ENCODE measurements around the gene ASPSCR1. TPM values are rescaled to one million over a fixed set of nuclear protein-coding genes. Genes with fewer than 3 reads are reported as not detected.

The ASPSCR1 gene
- total RNA-seq, 2 donors from 2014 or later, result 19.7 to 62.3 TPM

DNA sequence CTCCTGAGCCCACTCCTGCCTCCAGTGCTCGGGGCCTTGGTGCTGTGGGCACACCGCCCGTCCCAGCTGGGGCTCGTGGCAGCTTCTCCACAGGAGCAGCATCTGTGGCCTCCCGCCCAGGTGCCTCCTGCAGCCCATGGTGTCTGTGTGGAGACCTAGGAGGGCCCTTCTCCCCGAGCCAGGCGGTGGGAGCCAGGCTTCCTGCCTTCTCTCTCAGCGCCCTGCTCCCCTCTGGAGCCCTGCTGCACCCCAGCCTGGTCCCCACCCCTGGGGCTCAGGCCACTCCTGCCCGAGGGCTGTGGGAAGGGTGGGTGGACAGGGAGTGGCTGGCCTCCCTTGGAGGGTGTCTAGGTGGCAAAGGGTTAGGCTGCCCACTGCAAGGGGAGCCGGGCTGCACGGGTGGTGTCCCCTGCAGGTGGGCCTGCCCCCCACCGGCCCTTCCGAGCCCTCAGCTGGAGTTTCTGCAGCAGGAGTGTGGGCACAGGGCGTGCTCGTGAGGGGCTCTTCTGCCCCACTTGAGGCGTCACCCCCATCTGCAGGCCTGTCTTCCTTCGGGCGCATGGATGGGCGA, 34.3 kb downstream of the ASPSCR1 start:
- H3K27ac Mint-ChIP-seq, result no peak overlapping the region
- DNase-seq (ENCODE audit: low spot score in 2 of 2) (no peak), ATAC-seq (no peak)
- H3K9me3 Mint-ChIP-seq, result no peaks in the 10 kb centered on the region
- no peaks in the 10 kb centered on the region for H3K36me3 Mint-ChIP-seq

DNA sequence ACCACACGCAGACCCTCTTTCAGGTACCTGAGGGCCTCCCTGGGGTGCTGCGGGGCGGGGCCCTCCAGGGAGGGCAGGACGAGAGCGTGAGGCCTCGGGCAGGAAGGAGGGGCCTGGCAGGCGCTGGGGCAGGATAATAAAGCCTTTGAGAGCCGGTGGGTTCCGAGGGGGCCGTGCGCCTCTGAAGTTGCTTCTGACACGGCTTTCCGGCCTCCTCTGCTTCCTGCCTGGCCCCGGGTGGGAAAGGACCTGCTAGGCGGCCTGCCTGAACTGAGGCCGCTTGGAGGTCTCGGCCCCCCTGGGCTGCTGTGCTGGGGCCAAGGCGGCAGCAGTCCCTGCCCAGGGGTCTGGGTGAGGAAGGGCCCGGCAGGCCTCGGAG, 34.8 kb downstream of the ASPSCR1 start:
- no peak for DNase-seq (ENCODE audit: low spot score in 2 of 2)
- Mint-ChIP-seq H3K36me3 (no peaks in the 10 kb centered on the region), H3K27ac (no peak overlapping the region), H3K9me3 (no peaks in the 10 kb centered on the region)
- no peak for ATAC-seq

DNA sequence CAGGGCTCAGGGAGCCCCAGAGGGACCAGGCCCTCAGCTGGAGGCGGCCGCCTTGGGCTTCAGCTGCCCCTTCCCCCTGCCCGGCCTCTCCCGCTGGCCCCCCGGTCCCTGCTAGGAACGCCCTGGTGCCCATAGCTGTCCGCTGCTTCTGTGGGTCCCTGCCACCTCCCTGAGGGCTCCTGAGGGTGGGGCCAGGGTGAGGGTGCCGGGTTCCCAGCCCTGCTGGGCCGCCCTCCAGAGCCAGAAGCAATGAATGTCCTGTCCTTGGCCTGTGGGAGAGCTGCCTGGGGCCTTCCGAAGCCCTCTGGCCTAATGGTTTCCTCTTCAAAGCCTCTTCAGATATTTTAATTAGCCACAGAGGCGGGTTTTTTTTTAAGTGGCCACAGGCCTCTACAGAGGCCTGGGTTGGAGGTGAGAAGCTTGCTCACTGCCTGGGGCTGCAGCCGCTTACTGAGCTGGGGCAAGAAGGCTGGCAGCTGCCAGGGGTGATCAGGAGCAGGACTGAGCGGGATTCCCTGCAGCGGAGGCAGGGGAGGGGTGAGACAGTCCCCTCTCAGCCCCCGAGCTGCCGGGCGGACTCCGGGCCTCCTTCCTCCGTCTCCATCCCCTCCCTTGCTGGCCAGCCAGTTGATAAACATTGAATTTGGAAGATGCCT, 35.3 kb downstream of the ASPSCR1 start:
- no peaks in the 10 kb centered on the region for H3K36me3 Mint-ChIP-seq
- DNase-seq (ENCODE audit: low spot score in 2 of 2) (no peak), ATAC-seq (no peak)
- H3K9me3 Mint-ChIP-seq, result no peaks in the 10 kb centered on the region
- H3K27ac Mint-ChIP-seq, result no peak overlapping the region

DNA sequence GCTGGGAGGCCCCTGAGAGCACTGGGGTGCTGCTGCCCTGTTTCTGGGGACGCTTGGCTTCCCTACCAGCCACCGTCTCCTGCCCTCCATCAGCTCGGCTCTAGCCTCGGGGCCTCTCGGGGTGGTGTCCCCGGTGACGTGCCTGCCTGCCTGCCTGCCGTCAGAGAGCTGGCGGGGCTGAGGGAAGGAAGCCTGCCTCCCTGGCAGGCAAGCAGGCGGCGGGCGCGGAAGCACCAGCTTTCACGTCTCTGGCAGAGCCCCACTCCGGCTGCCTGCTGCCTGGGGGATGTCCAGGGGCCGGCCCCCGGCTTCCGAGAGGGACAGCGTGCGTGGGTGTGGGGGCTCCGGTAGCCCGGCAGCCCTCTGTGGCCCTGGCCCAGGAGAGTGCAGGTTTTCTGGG, 35.9 kb downstream of the ASPSCR1 start:
- H3K9me3 Mint-ChIP-seq, result no peaks in the 10 kb centered on the region
- H3K27ac Mint-ChIP-seq, result no peak overlapping the region
- DNase-seq (ENCODE audit: low spot score in 2 of 2), result no peak
- ATAC-seq, result no peak
- H3K36me3 Mint-ChIP-seq, result no peaks in the 10 kb centered on the region

DNA sequence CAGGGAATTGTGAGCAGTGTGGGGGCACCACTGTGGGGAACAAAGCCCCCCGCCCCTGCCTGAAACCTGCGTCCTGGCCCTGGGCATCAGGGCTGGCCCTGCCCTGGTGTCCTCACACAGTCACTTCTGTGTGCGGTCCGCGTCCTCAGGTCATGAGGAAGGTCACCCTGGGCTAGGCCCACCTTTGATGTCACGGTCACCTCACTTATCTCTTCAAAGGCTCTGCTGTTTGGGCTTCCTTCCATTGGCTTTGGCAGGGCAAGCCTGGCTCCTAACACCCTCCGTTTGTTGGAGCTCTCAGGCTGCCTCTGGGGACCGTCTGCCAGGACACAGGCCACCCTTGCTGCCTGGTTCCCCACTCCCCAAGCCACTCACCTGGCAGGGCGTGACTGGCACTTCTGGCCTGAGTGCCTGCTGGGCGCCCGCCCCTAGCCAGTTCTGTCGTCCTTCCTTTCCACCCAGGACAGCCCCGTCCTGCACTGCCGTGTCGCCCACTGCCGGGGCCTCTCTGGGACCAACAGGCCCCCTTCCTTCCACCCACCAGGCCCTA, 36.4 kb downstream of the ASPSCR1 start:
- Mint-ChIP-seq H3K9me3 (no peaks in the 10 kb centered on the region), H3K27ac (peak overlapping the region in 1 of 2 donors; percentile 51), H3K36me3 (no peaks in the 10 kb centered on the region)
- no peak for DNase-seq (ENCODE audit: low spot score in 2 of 2)
- no peak for ATAC-seq

DNA sequence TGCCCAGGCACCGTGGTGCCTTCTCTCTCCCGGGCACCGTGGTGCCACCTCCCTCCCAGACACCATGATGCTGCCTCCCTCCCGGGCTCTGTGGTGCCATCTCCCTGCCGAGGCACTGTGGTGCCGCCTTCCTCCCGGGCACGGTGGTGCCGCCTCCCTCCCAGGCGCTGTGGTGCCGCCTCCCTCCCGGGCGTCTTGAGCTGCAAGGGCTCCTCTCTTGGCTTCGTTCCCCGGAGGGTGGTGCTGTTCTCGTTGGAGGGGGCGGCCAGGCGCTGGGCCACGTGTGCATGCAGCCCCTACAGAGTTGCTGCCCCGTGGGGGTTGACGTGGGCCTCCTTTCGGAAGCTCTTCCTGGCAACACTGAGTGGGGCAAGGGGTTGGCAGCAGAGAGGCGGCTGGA, 37.0 kb downstream of the ASPSCR1 start:
- DNase-seq (ENCODE audit: low spot score in 2 of 2) (no peak), ATAC-seq (no peak)
- H3K27ac Mint-ChIP-seq, result peak overlapping the region in 1 of 2 donors; percentile 51
- no peaks in the 10 kb centered on the region for H3K36me3 Mint-ChIP-seq
- H3K9me3 Mint-ChIP-seq, result no peaks in the 10 kb centered on the region

DNA sequence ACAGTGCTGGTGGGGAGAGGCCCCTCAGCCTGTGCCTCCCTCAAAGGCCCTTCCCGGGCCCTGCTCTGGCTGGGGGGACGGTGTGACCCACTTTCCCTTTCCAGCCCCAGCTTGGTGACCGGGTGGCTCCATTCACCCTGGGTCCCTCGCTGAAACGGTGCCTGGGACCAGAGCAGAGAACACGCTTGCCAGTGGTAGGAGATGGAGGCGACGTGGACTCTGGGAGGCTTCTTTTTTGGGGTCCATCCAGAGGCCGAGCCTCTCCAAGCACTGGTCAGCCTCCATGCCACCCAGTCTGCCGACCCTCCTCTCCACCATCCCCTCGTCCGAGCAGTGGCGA, 37.5 kb downstream of the ASPSCR1 start:
- Mint-ChIP-seq H3K36me3 (no peaks in the 10 kb centered on the region), H3K9me3 (no peaks in the 10 kb centered on the region), H3K27ac (no peak overlapping the region)
- no peak for DNase-seq (ENCODE audit: low spot score in 2 of 2)
- no peak for ATAC-seq

DNA sequence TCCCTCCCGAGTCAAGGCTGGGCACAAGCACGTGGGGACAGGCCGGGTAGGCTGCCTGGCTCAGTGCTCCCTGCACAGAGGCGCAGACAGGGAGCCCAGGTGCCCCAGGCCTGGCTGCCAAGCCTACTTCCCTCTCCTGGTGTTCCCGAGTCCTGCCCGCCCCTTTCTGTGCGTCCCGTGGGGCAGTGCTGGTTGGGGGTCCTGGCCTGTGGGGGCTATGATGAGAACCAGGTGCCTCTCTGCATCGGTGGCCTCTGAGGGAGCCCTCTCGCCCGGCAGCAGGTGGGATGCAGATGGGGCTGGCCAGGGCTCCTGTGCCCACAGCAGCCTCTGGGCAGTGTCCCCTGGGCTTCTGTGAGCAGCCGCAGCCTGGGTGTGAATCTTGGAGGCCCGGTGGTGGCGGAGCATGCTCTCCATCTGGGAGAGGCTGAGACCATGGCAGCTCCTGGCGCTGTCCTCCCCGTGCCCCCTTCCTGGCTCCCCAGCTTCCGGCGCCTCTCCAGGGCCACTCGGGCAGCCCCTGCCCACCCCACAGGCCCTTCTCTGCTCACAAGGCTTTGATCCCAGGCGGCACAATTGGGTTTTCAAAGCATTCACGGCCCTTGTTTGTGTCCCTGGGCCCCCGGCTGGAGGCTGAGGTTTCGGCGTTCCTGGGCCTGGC, 38.0 kb downstream of the ASPSCR1 start:
- no peaks in the 10 kb centered on the region for H3K9me3 Mint-ChIP-seq

DNA sequence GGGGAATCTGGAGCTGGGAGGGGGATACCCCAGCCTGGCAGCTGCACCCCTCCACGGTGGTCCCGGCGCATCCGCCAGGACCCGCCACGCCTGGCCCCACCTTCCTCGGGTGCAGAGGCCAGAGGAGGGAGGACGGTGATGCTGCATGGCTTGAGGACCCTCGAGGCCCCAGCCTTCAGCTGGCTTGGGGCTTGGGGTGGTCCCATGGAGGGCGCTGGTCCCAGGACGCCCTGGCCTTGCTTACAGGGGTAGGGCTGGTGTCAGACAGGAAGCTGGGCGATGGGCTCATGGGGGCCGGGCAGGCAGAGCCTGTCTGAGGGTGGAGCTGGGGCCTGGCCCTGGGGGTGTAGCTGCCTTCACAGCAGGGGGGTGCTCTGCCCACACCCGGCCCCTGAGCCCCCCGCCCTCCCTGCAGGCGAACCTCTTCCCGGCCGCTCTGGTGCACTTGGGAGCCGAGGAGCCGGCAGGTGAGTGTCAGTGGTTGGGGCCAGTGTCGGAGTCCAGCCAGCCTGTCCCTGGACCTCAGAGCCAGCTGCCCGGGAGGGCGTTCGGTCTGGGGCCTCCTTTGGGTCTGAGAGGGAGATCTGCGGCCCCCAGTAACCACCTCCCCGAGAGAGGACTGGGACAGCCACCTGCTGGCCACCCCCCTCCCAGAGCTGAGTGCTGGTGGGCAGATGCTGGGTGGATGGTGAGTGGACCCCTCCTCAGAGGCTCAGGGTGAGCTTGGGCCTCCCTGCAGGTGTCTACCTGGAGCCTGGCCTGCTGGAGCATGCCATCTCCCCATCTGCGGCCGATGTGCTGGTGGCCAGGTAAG, 38.8 kb downstream of the ASPSCR1 start:
- Mint-ChIP-seq H3K36me3 (no peaks in the 10 kb centered on the region), H3K27ac (no peak overlapping the region), H3K9me3 (no peaks in the 10 kb centered on the region)
- ATAC-seq (no peak), DNase-seq (ENCODE audit: low spot score in 2 of 2) (no peak)

More for the DNA sequence above, 38.0 kb downstream of the ASPSCR1 start:
- Mint-ChIP-seq H3K27ac (no peak overlapping the region), H3K36me3 (no peaks in the 10 kb centered on the region)
- no peak for DNase-seq (ENCODE audit: low spot score in 2 of 2)
- no peak for ATAC-seq

DNA sequence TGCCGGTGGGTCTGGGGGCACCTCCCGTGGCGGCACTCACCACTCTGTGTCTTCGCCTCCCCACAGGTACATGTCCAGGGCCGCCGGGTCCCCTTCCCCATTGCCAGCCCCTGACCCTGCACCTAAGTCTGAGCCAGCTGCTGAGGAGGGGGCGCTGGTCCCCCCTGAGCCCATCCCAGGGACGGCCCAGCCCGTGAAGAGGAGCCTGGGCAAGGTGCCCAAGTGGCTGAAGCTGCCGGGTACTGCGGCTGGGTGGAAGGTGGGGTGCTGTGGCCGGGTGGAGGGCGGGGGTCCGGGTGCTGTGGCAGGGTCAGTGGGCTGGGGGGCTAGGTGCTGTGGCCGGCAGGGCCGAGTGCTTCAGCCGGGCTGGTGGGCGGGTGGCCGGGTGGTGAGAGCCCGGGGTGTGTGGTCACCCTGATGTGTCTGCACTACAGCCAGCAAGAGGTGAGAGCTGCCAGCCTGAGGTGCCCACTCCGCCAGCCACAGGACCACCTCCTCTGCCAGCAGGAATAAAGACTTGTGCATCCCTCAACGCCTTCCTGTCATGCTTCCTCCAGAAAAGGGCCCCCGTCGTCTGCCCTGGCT, 39.5 kb downstream of the ASPSCR1 start:
- H3K36me3 Mint-ChIP-seq, result no peaks in the 10 kb centered on the region
- DNase-seq (ENCODE audit: low spot score in 2 of 2) (no peak), ATAC-seq (no peak)
- no peak overlapping the region for H3K27ac Mint-ChIP-seq
- H3K9me3 Mint-ChIP-seq, result no peaks in the 10 kb centered on the region

DNA sequence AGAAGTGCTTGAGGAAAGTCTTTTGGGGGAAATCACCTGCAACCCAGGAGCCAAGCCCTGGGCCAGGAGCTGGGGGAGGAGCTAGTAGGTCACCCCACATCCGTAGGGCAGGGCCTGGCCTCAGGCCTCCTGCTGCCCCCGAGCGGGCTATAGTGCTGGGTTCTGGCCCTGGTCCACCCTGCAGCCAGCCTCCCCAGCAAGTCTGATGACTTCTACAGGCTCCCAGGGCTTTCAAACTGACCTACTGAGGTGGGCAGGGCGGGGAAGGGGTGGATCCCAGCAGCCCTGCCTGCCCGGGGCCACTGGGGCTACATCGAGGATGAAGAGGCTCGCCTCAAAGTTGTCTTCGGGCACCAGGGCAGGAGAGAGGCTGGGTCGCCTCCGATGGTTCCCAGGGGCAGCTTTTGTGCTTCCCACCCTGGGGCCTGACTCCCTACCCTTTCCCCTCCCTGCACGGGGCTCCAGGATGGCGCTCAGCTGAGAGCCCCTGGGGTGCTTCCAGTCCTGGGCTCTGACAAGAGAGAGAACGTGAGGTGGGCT, 40.3 kb downstream of the ASPSCR1 start:
- no peak for DNase-seq (ENCODE audit: low spot score in 2 of 2)
- Mint-ChIP-seq H3K9me3 (no peaks in the 10 kb centered on the region), H3K27ac (peak overlapping the region in 1 of 2 donors; percentile 56), H3K36me3 (no peaks in the 10 kb centered on the region)
- ATAC-seq, result no peak

DNA sequence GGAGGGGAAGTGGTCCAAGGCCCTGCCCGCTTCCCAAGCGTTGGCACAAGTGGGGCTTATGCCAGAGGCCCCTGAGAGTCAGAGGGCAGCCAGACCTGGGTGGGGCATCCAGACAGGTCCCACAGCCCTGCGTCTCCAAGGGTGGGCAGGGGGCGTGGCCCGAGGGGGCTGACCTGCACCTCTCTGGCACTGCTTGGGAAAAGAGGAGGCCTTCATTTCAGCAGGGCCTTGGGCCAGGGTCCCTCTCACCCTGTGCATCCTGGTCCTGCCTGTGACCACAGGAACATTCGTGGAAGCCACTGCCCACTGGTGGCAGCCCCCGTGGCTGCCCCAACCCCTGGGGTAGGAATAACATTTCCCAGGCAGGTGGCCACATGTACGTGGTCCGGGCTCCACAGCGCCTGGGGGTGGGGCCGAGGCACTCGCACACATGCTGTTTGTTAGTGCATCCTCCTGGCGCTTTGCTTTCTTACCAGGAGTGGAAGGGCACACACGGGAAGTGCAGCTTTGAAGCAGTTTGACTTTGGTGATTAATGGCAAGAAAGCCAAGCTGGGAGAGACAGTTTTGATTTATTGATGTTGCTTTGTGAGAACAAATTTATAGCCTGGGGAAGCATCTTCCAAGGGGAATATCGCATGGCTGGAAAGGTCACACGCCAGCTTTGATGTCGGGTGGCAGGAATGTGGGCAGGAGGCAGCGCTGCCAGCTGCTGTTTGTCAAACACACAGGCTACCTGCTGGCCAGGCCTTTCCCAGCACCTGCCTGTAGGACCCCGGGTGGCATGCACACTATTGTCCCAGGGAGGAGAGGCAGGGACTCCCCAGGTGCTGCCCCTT, 40.9 kb downstream of the ASPSCR1 start:
- ATAC-seq (no peak), DNase-seq (ENCODE audit: low spot score in 2 of 2) (no peak)
- Mint-ChIP-seq H3K9me3 (no peaks in the 10 kb centered on the region), H3K27ac (peak overlapping the region in 1 of 2 donors; percentile 56), H3K36me3 (no peaks in the 10 kb centered on the region)

DNA sequence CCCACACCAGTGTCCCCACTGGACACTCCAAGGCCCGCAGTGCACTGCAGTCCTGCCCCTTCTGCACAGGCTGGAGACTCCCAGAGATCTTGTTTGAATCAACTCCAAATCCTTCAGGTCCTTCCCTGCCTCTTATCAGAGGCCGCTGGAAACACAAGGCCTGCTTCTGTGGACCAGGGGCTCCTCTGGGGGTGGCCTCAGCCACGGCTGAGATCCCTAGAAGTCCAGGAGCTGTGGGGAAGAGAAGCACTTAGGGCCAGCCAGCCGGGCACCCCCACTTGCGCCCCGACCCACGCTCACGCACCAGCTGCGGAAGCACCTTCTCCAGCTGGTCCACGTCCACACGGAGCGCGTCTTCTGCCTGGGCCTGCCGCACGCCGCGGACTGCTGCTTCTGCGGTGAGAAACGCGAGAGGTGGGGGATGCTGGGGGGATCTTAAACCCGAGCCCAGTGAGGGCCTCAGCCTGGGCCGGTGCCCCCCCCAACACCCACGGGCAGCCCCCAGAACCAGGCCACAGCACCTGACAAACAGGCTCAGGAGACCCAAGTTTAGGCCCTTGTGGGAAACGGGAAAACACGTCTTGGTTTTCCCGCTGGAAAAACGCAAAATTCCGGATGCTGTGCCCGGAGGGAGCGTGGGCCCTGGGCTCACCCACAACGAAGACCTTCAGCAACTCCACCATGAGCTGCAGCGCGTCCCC, 41.7 kb downstream of the ASPSCR1 start:
- H3K36me3 Mint-ChIP-seq, result no peaks in the 10 kb centered on the region
- no peak for ATAC-seq
- no peak overlapping the region for H3K27ac Mint-ChIP-seq
- H3K9me3 Mint-ChIP-seq, result no peaks in the 10 kb centered on the region
- DNase-seq (ENCODE audit: low spot score in 2 of 2), result no peak

DNA sequence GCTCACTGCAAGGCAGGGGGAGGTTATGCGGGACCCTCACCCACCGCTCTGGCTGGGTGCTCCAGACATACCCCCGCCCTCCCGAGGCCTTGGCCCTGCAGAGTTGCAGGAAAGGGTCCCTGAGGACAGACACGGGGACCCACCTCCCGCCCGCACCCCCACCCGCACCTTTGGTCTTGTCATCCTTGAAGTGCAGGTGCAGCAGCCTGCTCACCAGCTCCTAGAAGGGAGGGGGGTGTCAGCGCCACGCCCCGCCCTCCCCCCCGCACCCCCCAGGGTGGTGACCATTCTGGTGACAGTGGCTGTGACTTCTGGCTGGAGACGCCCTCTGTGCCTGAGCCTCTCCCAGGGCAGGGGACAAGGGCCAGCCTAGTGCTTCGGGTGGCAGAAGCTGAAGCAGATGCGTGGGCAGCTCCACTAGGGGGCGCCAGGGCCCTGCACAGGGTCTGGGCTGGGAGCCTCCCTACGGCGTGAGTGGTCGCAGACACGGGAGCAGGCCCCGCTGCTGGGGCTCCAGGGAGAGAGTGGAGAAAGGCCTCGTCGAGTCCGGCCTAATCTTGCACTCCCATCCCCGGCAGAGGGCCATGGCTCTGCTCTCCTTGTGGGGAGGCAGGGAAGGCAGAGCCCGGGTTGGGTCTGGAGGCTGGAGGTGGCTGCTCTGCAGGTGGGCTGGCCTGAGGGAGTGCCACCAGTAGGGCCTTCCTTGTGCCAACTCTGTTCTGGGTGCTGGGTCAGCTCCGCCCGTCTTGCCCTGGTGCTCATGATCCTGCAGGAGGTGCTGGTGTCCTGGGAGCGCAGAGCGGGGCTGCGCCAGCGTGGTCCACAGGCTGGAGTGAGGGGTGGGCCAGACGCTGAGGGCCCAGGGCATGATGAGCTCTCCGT, 42.5 kb downstream of the ASPSCR1 start:
- H3K36me3 Mint-ChIP-seq, result no peaks in the 10 kb centered on the region
- ATAC-seq (no peak), DNase-seq (ENCODE audit: low spot score in 2 of 2) (peak in 1 of 2 donors; percentile 87)
- H3K27ac Mint-ChIP-seq, result no peak overlapping the region
- no peaks in the 10 kb centered on the region for H3K9me3 Mint-ChIP-seq

Data from activated naive CD4-positive, alpha-beta T cell treated with anti-CD3 and anti-CD28 coated beads, Interleukin-2, amount 50 U/mL, for 72 hours (primary cell).